GM12878 (cell line): ENCODE results near the gene NPAS3. TPM values are rescaled to one million over a fixed set of nuclear protein-coding genes. Genes with fewer than 3 reads are reported as not detected.
A peak's percentile ranks its signal among the peaks of the same experiment; 100 is the strongest.

Experiments used
- ATAC-seq: fragments of 200-7000 bp; cut with Tn5 transposase; 3 replicates; pipeline ENCODE4 v1.9.1; 2020; ENCODE audit warnings: mild to moderate bottlenecking, moderate library complexity
- BruUV-seq: library from RNA; stranded (reverse); fragments of 400-500 nt; replicated peaks from 2 replicates; lab custom pipeline; 2021; lab: Mats Ljungman, UMichigan
- CTCF ChIA-PET: fragments of 300-600 bp; sonication (Branson Sonifier 250); formaldehyde crosslinking; extraction: SDS; loops from one replicate; lab custom pipeline; 2021; ENCODE audit warnings: inconsistent platforms; lab: Yijun Ruan, JAX
- POLR2A ChIA-PET: fragments of 350-600 bp; formaldehyde crosslinking; extraction: SDS; loops from one replicate; lab custom pipeline; 2021; ENCODE audit warnings: inconsistent platforms; lab: Charles Lee
- RAD21 ChIA-PET: fragments of 300-600 bp; sonication (Branson Sonifier 250); formaldehyde crosslinking; loops from one replicate; lab custom pipeline; 2023; ENCODE audit warnings: antibody characterized with exemption; ENCODE audit not compliant: unreplicated experiment; lab: Charles Lee
- SMC1A ChIA-PET: fragments of 300-600 bp; sonication (Branson Sonifier 250); formaldehyde crosslinking; loops from one replicate; lab custom pipeline; 2023; ENCODE audit not compliant: unreplicated experiment, uncharacterized antibody; lab: Charles Lee
- DNase-seq: peaks from one replicate; pipeline ENCODE4 v3.0.0-alpha.2; 2011; ENCODE audit warnings: low read depth, low spot score
- FAIRE-seq: peaks from 3 replicates; lab custom pipeline; 2011; peaks lifted over from hg19 to GRCh38; lab: Jason Lieb, UNC
- H2AFZ ChIP-seq: 2 replicates; pipeline ENCODE4 v1.6.0; 2011; ENCODE audit warnings: low read depth, low read length, control low read depth; ENCODE audit not compliant: control insufficient read depth
- H3K27ac ChIP-seq: 2 replicates; pipeline ENCODE4 v1.5.1; 2011; ENCODE audit warnings: control low read depth; ENCODE audit not compliant: control insufficient read depth, insufficient read depth
- H3K27me3 ChIP-seq, 2 experiments: replicated peaks in 1 of 2; 2 replicates each; pipeline versions ENCODE4 v1.6.0 to v1.6.1; 2011; ENCODE audit warnings: low read length in 1 of 2; ENCODE audit not compliant: control insufficient read depth in 2 of 2, insufficient read depth in 2 of 2
- H3K36me3 ChIP-seq, 2 experiments: 2 replicates each; pipeline ENCODE4 v1.5.1; 2011; ENCODE audit warnings: low read length in 1 of 2; ENCODE audit not compliant: control insufficient read depth in 2 of 2, insufficient read depth in 2 of 2
- H3K4me1 ChIP-seq: 2 replicates; pipeline ENCODE4 v1.6.1; 2011; ENCODE audit warnings: mild to moderate bottlenecking, low read length, moderate library complexity, mixed read lengths; ENCODE audit not compliant: control insufficient read depth, insufficient read depth
- H3K4me2 ChIP-seq: 2 replicates; pipeline ENCODE4 v1.6.0; 2011; ENCODE audit warnings: control low read depth; ENCODE audit not compliant: control insufficient read depth, insufficient read depth
- H3K4me3 ChIP-seq: fragments of 200-600 bp; sonication (generic); 2 replicates; pipeline ENCODE4 v1.5.1; 2016
- H3K79me2 ChIP-seq: 2 replicates; pipeline ENCODE4 v1.6.0; 2011; ENCODE audit warnings: low read length; ENCODE audit not compliant: control insufficient read depth, insufficient read depth
- H3K9ac ChIP-seq: 2 replicates; pipeline ENCODE4 v1.8.0; 2011; ENCODE audit warnings: low read length, control low read depth, mixed read lengths; ENCODE audit not compliant: control insufficient read depth, insufficient read depth
- H3K9me3 ChIP-seq: replicated peaks from 3 replicates; pipeline ENCODE4 v1.5.1; 2011; ENCODE audit warnings: mild to moderate bottlenecking, low read length; ENCODE audit not compliant: control insufficient read depth, insufficient read depth
- H4K20me1 ChIP-seq: 2 replicates; pipeline ENCODE4 v1.6.0; 2011; ENCODE audit not compliant: control insufficient read depth, insufficient read depth
- BCL11A ChIP-seq: IDR thresholded peaks from 2 replicates; pipeline ENCODE4 v1.6.1; 2011; ENCODE audit warnings: low read depth, low read length
- CEBPB ChIP-seq, 2 experiments: fragments of 150-350 bp in 1 of 2; IDR thresholded peaks; 2 replicates each; pipeline ENCODE4 v1.6.1; 2012 to 2014; ENCODE audit warnings: low read depth in 2 of 2, low read length in 2 of 2, borderline replicate concordance in 1 of 2, inconsistent platforms in 1 of 2
- EED ChIP-seq: sonication (generic); IDR thresholded peaks from 2 replicates; pipeline ENCODE4 v1.6.1; 2016; ENCODE audit warnings: antibody characterized with exemption, low read depth
- KAT2A ChIP-seq: conservative IDR thresholded peaks from 2 replicates; pipeline ENCODE4 v1.6.1; 2011; ENCODE audit warnings: low read depth, low read length; ENCODE audit not compliant: control insufficient read depth
- PBX3 ChIP-seq: IDR thresholded peaks from 2 replicates; pipeline ENCODE4 v1.6.1; 2011; ENCODE audit warnings: mild to moderate bottlenecking, low read depth, low read length, moderate library complexity; ENCODE audit not compliant: insufficient replicate concordance
- RAD51 ChIP-seq: fragments of 450-650 bp; IDR thresholded peaks from 2 replicates; pipeline ENCODE4 v1.6.1; 2016; ENCODE audit warnings: moderate library complexity, mild to moderate bottlenecking, inconsistent platforms
- REST ChIP-seq: IDR thresholded peaks from 2 replicates; pipeline ENCODE4 v1.6.1; 2012; ENCODE audit warnings: mild to moderate bottlenecking, low read depth, low read length
- WGBS: methylation state at CpG from one replicate; pipeline ENCODE4 v1.1.6; 2016; ENCODE audit warnings: low lambda C conversion rate; ENCODE audit not compliant: insufficient replicate concordance, insufficient coverage; ENCODE audit errors: missing lambda C conversion rate; 5-methylcytosine and 5-hydroxymethylcytosine counted together
- in situ Hi-C: fragments of 300-500 bp; cut with MboI; formaldehyde crosslinking; loops from 9 replicates; pipeline ENCODE4 v1.14.3; 2018; ENCODE audit warnings: mixed read lengths
- intact Hi-C: fragments of 100-400 bp; cut with micrococcal nuclease; formaldehyde crosslinking; loops from one replicate; pipeline ENCODE4 v1.14.2; 2022; ENCODE audit not compliant: unreplicated experiment
- polyA plus RNA-seq, 11 experiments: library from polyadenylated mRNA; depleted of rRNA in 4 of 11; unstranded in 6 of 11; stranded (reverse) in 5 of 11; fragments of >200 nt; fragmentation: Nextera tagmentation in 4 of 11; fragmentation: Illumina TruSeq in 1 of 11; extraction: Ambion mirVana in 4 of 11; extraction: Trizol in 1 of 11; gene quantifications; 1 replicate in 1 of 11; 2 replicates in 10 of 11; pipeline versions ENCODE4 v1.2.1 to v1.2.3, GENCODE V29; 2011 to 2016; ENCODE audit warnings: inconsistent platforms in 2 of 11, missing spikeins in 2 of 11, low read depth in 1 of 11
- total RNA-seq, 4 experiments: library from RNA; depleted of rRNA in 3 of 4; stranded (reverse); fragments of >200 nt in 3 of 4; fragmentation: Illumina TruSeq in 1 of 4; extraction: Trizol in 1 of 4; gene quantifications; 2 replicates each; pipeline versions ENCODE4 v1.2.1 to v1.2.3, GENCODE V29; 2013 to 2021

The NPAS3 gene
- total and polyA plus RNA-seq, 10 of the 15 experiments (the other 5 are each of a cell fraction or from before 2014, with no cell fraction given) = under 0.01 to 2.7 (median 0.03) TPM; not detected in 6

- FAIRE-seq (no peak), DNase-seq (no peak), ATAC-seq (no peak)
- Histone ChIP-seq H4K20me1 (no peaks in the 10 kb centered on the region), H3K27ac (no peak overlapping the region), H3K4me3 (no peak overlapping the region), H2AFZ (no peak overlapping the region), H3K9ac (no peak overlapping the region), H3K79me2 (no peaks in the 10 kb centered on the region), H3K36me3 (no peaks in the 10 kb centered on the region), H3K4me1 (no peaks in the 10 kb centered on the region), H3K27me3 (no peaks in the 10 kb centered on the region), H3K9me3 (no peaks in the 10 kb centered on the region), H3K4me2 (no peak overlapping the region)
- SMC1A ChIA-PET = interaction anchor here (1.1 kb wide), 1 partner anchor 14 kb away, joined by 5 read pairs; no protein-coding TSS in a partner anchor
- 0 out of 2 replicates have a peak, but pooled peaks have one; percentile 20 for TF ChIP-seq RAD51
- no peak for TF ChIP-seq CEBPB (IDR thresholded peaks at IDR 0.05; ENCODE audit: borderline replicate concordance in 1 of 2, low read depth in 2 of 2, low read length in 2 of 2)
- no peak for TF ChIP-seq EED
- TF ChIP-seq KAT2A = no peak
- TF ChIP-seq REST = no peak
- TF ChIP-seq PBX3 = no peak
- no peak for TF ChIP-seq BCL11A
- POLR2A ChIA-PET = interaction anchor here (0.5 kb wide), 1 partner anchor 842 kb away, joined by 5 read pairs; no protein-coding TSS in a partner anchor
- WGBS = 35% methylated on average over 3 of the region's 3 CpGs
- BruUV-seq = no TSS peak
- RAD21 ChIA-PET = no interaction called here
- CTCF ChIA-PET = no interaction called here
- in situ Hi-C loops = no loop called here
- intact Hi-C loops = no loop called here
Measured at GRCh38 chr14:33451211-33451610, 512.5 kb downstream of the NPAS3 start.
